ELF-1 (cell line): ENCODE data around the gene TGFBR3L.
"Not testable (repeated sequence)": the region's sequence is repeated elsewhere in the genome, so short reads cannot be mapped to it uniquely, and the experiment has no call there.

Experiments used
- DNase-seq: peaks from one replicate; pipeline ENCODE4 v3.0.0-alpha.2; 2016; ENCODE audit warnings: low read depth, low spot score

The TGFBR3L gene

GRCh38 chr19:7917267-7918061 is 2.8 kb downstream of the TGFBR3L start:
- DNase-seq: peak; percentile 66

DNA sequence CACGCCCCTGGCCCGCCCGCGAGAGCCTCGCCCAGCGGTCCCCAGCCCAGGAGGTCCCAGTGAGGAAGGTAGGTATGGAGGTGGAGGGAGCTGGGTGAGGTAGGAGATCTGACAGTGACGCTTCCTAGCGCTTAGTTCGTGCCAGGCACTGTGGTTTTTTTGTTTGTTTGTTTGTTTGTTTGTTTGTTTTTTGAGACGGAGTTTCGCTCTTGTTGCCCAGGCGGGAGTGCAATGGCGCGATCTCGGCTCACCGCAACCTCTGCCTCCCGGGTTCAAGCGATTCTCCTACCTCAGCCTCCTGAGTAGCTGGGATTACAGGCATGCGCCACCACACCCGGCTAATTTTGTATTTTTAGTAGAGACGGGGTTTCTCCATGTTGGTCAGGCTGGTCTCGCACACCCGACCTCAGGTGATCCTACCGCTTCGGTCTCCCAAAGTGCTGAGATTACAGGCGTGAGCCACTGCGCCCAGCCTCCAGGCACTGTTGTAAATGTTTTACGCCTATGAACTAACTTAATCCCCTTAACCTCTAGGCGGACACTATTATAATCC is 3.5 kb downstream of the TGFBR3L start:
- DNase-seq: not testable (repeated sequence)

- DNase-seq: no peak
Measured at GRCh38 chr19:7918615-7919421, 4.2 kb downstream of the TGFBR3L start.

GRCh38 chr19:7919610-7920518 is 5.2 kb downstream of the TGFBR3L start, which contains the start of gene SNAPC2:
Gene SNAPC2 (plus strand): TSS chr19:7920338. CDS start chr19:7920367, 29 bp downstream.
- DNase-seq: peak; percentile 97

- peak; percentile 79 for DNase-seq
Measured at GRCh38 chr19:7920519-7921301, 6.1 kb downstream of the TGFBR3L start.

DNA sequence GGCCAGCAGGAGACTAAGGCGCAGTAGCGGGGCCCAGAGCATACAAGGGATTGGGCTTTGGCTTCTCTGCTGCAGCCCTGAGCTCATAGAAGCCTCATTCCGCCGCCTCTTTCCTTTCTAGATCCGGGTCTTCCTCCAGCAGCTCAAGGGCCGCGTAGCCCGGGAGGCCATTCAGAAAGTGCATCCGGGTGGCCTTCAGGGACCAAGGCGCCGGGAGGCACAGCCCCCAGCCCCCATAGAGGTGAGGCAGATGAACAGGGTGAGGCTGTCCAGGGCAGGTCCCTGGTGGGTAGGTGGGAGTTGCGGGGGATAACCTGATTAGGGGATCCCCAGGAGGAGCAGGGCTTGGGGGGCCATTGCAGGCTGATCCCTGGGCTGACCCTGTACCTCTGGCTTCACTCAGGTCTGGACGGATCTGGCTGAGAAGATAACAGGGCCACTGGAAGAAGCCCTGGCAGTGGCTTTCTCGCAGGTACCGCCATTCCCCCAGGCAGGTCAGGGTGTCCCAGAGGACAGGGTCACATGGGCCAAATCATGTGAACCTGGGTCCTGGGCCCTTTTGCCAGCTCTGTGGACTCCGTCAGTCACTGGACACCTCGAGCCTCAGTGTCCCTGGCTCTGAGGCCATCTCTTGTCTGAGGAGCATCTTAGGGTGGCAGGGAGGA is 6.8 kb downstream of the TGFBR3L start:
- no peak for DNase-seq

- DNase-seq: no peak
Measured at GRCh38 chr19:7921967-7922835, 7.6 kb downstream of the TGFBR3L start.

- DNase-seq: no peak
Measured at GRCh38 chr19:7922836-7923195, 8.2 kb downstream of the TGFBR3L start.

DNA sequence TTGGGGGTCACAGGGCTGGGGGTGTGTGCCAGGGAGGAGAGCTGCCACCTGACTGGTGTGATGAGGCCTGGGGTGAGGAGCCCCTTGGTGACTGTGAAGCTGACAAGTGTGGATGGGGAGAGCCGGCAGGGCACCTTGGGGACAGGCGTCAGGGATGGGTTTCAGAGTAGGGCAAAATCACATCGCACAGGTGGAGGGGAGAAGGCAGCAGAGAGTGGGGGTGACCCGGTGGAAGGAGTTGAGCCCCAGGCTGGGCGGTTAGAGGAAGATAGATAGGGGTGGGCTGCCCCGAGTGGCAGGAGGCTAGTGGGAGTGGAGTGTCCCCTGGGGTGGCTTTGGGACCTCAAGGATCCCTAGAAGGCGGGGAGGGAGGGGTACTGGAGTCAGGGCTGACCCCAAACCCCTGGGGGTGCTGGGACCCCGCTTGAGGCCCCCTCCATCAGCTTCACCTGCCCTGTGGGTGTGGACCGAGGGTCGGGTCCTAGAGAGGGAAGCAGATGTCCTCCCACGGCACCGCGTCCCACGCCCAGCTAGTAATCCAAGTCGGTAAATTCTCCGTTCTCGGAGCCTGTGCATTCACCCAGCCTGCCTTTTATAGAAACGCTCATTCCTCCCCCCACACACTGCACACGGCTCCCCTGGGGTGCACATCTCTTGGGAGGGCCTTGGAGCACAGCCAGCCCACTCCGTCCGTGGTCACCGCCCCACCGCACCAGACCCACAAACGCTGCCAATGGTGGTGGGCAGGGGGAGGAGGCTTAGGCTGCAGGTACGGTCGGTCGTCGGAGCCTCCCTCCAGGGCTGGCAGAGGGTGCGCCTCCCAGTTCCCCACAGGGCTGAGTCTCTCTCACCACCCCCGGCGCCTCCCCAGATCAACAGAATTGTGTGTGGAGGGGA is 8.9 kb downstream of the TGFBR3L start:
- no peak for DNase-seq

DNA sequence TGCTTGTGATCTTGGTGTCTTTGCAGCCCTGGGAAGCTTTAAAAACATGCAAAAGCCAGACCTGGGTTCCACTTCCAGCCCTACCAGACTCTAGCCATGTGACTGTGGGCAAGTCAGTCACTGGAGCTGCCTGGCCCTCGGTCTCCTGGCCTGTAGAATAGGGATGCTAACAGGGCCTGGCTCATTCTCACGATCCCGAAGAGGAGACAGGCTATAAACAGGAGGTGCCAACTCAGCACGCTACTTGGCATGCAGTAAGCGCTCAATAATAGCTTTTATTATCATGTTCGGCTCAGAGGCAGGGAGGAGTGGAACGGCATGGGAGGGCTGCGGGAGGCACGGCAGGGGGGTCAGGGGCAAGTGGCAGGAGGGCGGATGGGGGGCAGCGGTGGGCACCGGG is 9.6 kb downstream of the TGFBR3L start:
- no peak for DNase-seq

DNA sequence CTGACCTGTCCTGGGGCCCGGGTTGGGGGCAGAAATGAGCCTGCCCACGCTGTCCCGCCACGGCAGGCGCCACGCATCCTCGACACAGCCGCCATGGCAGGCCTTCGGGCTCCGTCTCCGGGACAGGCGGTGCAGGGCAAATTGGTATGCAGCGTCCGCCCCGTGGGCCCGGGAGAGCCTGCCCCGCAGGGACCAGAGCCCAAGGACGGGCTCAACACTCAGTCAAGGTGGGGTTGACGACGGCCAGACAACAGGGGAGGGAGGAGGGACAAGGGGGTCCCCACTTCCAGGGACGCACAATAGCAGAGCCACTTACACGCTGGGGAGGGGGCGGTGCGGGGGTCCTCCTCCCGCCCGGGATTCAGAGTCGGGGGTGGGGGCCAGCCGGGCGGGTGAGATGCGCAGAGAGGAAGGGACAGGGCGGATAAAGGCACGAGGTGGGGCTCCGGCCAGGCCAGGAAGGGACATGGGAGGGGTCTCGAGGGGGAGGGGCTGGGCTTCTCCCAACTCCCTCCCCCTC is 10.1 kb downstream of the TGFBR3L start:
- no peak for DNase-seq

DNA sequence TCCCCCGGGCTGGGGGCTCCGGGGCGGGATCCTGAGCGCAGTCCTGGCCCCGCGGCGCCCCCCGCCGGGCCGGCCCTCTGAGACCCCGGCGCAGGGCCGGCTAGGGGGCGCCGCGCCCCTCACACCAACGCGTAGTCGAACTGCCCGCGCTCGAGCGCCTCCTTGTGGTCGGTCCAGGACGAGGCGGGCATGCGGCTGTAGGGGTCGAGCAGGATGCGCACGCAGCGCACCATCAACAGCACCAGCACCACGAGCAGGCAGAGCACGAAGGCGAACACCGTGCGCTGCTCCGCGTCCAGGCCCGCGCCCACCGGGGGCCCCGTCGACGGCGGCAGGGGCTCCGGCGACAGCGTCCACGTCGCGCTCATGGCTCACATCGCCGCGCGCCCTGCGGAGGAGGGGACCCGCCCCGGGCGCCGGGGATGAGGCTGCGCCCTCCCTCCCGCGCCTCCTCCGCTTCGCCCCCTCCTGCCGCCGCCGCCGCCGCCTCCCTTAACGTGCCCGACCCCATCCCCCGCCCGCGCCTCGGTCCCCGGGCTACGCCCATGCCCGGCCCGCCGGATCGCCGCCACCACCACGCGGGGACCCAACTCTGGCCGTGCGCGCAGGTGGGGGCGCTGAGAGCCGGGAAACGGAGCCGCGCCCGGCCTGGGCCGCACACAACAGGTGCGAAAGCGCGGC is 10.7 kb downstream of the TGFBR3L start:
- peak; percentile 95 for DNase-seq

GRCh38 chr19:7926021-7926726 is 11.5 kb downstream of the TGFBR3L start, which contains the start of gene CTXN1:
Gene CTXN1 (minus strand): TSS chr19:7926135. CDS start chr19:7925538, 597 bp downstream.
- DNase-seq: peak; percentile 42

DNA sequence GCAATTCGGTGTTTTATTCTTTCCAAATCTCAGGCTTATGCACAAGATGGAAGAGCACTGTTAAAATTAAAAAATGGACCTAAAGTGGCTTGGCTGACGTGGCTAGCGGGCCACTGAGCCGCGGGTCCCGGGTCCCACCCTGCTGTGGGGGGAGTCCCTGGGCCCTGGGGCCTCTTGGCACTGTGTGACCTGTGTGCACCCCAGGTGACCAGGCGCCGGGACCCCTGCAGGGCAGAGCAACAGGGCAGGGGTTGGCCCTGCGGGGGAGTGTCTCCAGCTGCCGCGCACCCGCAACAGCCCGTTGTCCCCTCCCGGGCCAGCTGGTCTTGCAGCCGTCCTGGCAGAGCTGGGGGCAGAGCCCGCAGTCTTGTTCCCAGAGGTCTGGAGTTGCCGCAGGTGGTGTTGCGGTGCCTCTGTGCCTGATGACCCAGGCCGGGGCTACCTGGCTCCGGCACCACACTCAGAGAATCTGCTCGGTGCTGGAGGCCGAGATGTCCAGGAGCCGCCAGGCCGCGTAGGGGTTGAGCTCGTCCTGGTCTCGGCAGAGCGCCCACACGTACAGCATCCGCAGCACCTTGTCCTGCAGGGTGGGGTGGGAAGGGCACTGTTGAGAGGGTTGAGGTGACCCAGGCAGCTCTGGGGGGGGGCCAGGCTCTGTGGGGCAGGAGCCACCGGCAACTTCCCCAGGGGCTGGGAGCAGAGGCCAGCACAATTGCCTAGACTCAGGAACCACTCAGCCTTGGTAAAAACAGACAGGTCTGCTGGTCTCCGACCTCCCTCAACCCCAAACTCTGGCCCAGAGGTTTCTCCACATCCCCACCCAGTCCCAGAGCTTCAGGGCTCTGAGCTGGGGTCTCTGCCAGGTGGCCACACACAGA is 12.3 kb downstream of the TGFBR3L start:
- peak; percentile 22 for DNase-seq

DNA sequence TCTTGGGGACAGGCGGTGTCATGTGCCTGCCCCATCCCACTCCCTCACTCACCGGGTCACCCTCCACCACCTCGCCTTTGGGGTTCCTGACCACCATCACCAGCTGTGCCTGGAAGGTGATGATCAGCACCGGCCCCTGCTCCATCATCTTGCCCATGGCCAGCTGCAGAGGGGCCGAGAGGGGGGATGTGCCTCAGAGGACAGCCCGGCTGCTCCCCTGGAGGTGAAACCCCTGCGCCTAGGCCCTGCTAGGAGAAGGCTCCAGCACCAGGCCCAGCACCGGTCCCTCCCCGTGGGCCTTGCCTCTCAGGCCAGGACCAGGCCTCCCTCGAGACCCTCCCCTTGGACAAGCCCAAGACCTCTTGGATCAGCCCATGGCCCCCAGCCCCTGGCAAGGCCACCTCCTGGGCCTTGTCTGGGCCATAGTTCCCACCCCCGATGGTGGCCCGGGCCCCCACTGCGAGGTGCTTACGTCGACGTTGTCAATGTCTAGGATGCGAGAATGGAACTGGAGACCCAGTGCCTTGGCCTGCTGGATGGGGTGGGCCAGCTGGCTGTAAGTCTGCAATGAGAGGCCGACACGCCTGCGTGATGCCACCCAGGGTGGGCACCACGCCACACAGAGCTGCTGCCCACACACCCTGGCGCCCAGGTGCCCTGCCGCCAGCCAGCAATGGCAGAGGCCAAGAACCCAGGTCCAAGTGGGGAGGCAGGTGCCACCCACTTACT is 13.1 kb downstream of the TGFBR3L start:
- DNase-seq: no peak
